ENCODE measurements around the gene CTBP2.

Gene CTBP2

DNA sequence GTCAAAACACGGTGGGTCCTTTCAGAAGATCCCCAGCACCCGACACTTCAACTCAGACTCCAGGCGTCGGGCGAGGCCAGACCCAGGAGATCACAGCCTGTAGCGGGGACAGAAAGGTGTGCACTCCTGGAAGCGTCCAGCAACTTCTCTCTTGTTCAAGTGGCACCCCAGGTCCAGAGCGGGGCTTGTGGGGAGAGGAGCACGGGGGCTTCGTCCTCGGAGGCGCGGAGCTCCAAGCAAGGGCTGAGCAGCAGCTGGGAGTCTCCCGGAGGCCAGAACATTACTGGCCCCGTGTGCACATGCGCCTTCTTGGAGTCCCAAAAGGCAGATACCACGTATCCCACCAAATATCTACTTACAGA lies 163.5 kb downstream of the CTBP2 start:
- no peak overlapping the region for H3K4me3 ChIP-seq (ENCODE audit: control insufficient read depth, low read depth, low read length)
- TF ChIP-seq, protein P1, sequence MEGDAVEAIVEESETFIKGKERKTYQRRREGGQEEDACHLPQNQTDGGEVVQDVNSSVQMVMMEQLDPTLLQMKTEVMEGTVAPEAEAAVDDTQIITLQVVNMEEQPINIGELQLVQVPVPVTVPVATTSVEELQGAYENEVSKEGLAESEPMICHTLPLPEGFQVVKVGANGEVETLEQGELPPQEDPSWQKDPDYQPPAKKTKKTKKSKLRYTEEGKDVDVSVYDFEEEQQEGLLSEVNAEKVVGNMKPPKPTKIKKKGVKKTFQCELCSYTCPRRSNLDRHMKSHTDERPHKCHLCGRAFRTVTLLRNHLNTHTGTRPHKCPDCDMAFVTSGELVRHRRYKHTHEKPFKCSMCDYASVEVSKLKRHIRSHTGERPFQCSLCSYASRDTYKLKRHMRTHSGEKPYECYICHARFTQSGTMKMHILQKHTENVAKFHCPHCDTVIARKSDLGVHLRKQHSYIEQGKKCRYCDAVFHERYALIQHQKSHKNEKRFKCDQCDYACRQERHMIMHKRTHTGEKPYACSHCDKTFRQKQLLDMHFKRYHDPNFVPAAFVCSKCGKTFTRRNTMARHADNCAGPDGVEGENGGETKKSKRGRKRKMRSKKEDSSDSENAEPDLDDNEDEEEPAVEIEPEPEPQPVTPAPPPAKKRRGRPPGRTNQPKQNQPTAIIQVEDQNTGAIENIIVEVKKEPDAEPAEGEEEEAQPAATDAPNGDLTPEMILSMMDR (conservative IDR thresholded peaks at IDR 0.05; ENCODE audit: control insufficient read depth, insufficient read depth, low read depth, low read length) = no peak
- no peak for DNase-seq (ENCODE audit: low read depth)

GRCh38 chr10:124996127-124996853 lies 164.1 kb downstream of the CTBP2 start:
- DNase-seq (ENCODE audit: low read depth) = no peak
- H3K4me3 ChIP-seq (ENCODE audit: control insufficient read depth, low read depth, low read length) = no peak overlapping the region
- TF ChIP-seq, protein P1 (conservative IDR thresholded peaks at IDR 0.05; ENCODE audit: control insufficient read depth, insufficient read depth, low read depth, low read length) = no peak

- no peak for DNase-seq (ENCODE audit: low read depth)
- TF ChIP-seq, protein P1 (conservative IDR thresholded peaks at IDR 0.05; ENCODE audit: control insufficient read depth, insufficient read depth, low read depth, low read length) = no peak
- no peak overlapping the region for H3K4me3 ChIP-seq (ENCODE audit: control insufficient read depth, low read depth, low read length)
Measured at GRCh38 chr10:124995605-124996004, 164.8 kb downstream of the CTBP2 start.

DNA sequence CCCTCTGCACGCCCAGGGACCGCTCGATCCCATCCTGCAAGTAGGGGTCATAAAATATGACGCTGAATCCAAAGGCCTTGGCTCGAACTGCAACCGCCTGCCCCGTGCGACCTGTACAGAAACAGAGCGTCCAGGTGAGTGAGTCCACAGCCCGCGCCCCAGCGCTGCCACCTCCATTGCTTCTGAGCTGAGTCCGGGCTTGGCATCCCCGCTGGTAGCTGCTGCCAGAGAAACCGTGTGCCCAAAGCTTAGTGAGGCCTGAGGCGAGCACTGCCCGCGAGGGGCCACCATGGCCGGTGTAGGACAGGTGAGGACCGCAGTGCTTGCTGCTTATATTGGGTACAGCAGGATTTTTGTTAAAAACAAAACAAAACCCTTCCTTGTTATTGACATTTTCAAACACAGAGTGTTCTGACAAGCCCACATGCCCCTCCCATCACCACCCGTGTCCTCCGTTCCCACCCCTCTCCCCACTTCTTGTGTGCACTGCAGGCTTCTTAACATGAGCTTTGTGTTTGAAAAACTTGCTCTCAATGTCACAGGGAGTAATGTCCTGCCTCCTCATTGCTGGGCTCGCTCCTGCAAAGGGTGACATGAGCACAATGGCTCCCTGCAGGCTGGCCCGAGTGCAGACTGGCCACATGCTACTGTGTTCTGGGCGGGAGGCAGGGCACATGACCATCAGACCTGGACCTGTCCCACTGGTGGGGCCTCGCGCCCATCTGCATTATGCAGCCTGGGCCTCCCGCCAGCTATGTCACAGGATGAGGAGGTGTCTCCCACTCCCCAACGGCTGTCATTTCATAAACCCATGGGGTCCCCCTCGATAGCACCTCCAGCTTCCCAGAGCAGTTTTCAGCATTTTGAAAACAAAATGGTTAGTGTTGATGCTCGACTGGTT lies 165.5 kb downstream of the CTBP2 start:
- TF ChIP-seq, protein P1 (conservative IDR thresholded peaks at IDR 0.05; ENCODE audit: control insufficient read depth, insufficient read depth, low read depth, low read length) = no peak
- no peak overlapping the region for H3K4me3 ChIP-seq (ENCODE audit: control insufficient read depth, low read depth, low read length)
- DNase-seq (ENCODE audit: low read depth) = no peak

- H3K4me3 ChIP-seq (ENCODE audit: control insufficient read depth, low read depth, low read length) = no peak overlapping the region
- no peak for DNase-seq (ENCODE audit: low read depth)
- TF ChIP-seq, protein P1 (conservative IDR thresholded peaks at IDR 0.05; ENCODE audit: control insufficient read depth, insufficient read depth, low read depth, low read length) = no peak
Measured at GRCh38 chr10:124993736-124994451, 166.5 kb downstream of the CTBP2 start.

GRCh38 chr10:124993345-124993708 lies 167.0 kb downstream of the CTBP2 start:
- DNase-seq (ENCODE audit: low read depth) = no peak
- TF ChIP-seq, protein P1 (conservative IDR thresholded peaks at IDR 0.05; ENCODE audit: control insufficient read depth, insufficient read depth, low read depth, low read length) = no peak
- H3K4me3 ChIP-seq (ENCODE audit: control insufficient read depth, low read depth, low read length) = no peak overlapping the region

Data from fibroblast of mammary gland (primary cell).